GM12865 (cell line): ENCODE results near the gene RET.

Experiments
- DNase-seq: peaks from one replicate; pipeline ENCODE4 v3.0.0; 2010; ENCODE audit warnings: low read depth
- H3K4me3 ChIP-seq: 2 replicates; pipeline ENCODE4 v1.5.1; 2011; ENCODE audit warnings: mild to moderate bottlenecking, low read depth, low read length, control low read depth
- TF ChIP-seq, protein P1 (sequence below): IDR thresholded peaks from 2 replicates; pipeline ENCODE4 v1.5.1; 2011; ENCODE audit warnings: low read length, control low read depth, low read depth, inconsistent platforms; ENCODE audit not compliant: insufficient read depth; ENCODE audit errors: missing control alignments

Gene RET

GRCh38 chr10:43111921-43112607, 35.2 kb downstream of the RET start:
- H3K4me3 ChIP-seq, result no peak overlapping the region
- no peak for DNase-seq
- TF ChIP-seq, protein P1, sequence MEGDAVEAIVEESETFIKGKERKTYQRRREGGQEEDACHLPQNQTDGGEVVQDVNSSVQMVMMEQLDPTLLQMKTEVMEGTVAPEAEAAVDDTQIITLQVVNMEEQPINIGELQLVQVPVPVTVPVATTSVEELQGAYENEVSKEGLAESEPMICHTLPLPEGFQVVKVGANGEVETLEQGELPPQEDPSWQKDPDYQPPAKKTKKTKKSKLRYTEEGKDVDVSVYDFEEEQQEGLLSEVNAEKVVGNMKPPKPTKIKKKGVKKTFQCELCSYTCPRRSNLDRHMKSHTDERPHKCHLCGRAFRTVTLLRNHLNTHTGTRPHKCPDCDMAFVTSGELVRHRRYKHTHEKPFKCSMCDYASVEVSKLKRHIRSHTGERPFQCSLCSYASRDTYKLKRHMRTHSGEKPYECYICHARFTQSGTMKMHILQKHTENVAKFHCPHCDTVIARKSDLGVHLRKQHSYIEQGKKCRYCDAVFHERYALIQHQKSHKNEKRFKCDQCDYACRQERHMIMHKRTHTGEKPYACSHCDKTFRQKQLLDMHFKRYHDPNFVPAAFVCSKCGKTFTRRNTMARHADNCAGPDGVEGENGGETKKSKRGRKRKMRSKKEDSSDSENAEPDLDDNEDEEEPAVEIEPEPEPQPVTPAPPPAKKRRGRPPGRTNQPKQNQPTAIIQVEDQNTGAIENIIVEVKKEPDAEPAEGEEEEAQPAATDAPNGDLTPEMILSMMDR, result no peak

DNA sequence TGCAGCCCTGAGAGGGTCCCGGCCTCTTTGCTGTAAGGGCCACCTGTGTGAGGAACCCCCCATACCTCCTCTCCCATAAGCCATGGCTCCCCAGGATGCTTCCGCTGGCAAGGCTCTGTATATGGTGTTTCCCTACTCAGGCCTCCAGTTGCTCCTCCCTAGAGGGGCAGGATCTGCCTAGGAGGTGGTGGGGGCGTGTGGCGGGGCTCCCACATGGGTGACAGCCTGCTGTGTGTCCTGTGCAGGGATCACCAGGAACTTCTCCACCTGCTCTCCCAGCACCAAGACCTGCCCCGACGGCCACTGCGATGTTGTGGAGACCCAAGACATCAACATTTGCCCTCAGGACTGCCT, 35.7 kb downstream of the RET start:
- TF ChIP-seq, protein P1, result no peak
- DNase-seq, result no peak
- no peak overlapping the region for H3K4me3 ChIP-seq

DNA sequence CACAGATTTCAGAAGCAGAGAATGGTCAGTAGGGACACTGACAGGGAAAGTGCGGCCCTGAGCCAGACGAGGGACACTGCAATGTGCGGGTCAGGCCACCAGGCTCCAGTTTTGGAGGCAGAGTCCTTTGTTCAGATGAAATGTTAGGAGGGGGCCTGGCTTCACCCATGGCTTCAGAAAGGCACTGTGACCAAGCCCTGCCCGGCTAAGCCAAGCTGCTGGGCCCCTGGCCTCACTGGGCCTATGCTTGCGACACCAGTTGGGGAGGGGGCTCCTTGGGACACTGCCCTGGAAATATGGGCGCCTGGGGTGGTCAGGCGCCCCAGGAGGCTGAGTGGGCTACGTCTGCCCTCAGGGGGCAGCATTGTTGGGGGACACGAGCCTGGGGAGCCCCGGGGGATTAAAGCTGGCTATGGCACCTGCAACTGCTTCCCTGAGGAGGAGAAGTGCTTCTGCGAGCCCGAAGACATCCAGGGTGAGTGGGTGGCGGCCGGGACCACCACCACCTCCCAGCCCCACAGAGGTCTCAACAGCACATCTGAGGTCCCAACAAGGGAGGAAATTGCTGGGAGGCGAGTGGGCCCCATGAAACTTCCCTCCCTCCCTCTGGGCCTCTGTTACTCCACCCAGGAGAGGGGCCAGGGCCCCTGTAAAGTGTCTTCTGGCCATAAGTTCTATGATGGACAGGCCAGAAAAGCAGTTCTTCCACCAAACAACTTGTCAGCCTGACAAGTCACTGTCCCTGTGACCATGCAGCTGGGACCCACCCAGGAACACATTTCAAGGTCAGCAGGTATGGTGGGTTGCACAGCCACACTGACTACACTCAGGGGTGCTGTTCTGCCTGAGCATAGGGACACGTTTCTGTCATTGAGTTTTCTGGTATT, 36.6 kb downstream of the RET start:
- TF ChIP-seq, protein P1, result no peak
- no peak overlapping the region for H3K4me3 ChIP-seq

GRCh38 chr10:43114088-43114742, 37.3 kb downstream of the RET start:
- no peak for DNase-seq
- TF ChIP-seq, protein P1, result no peak
- no peak overlapping the region for H3K4me3 ChIP-seq

More for the DNA sequence above, 36.6 kb downstream of the RET start:
- DNase-seq, result no peak

DNA sequence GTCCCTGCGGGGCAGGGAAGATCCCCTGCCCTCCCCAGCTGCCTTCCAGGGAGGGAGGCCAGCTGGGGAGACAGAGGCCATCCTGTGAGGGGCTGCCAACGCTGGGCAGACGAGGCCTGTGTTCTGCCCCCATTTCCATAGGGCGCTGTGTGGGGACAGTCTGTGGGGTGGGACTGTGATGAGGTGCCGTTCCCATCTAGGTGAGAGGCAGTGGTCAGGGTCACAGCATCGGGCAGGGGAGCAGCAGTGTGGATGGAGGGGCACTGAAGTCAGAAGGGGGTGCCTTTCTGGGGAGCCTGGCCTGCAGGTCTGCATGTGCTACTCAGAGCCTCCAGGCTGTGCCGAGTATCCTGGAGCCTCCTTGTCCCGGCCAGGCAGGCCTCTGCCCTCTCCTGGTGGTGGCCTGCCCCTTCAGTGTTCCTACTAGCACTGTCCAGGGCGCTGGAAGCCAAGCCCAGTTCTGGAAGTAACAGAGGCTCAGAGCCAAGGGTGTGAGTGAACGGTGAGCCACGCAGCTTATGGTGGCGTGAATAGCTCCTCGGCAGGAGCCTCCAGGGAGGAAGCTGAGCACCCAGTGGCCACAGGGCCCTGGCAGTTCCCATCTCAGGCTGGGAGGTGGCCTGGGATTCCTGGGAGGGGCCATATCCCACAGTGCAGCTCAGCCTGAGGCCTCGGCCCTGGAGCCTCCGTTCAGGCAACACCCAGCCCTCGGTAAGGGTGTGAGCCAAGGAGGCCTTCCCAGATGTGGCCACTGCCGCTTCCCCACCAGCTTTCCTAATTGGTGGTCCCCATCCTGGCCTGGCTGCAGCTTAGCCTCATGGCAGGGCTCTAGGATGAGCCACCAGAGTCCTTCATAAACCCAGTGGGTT, 38.1 kb downstream of the RET start:
- H3K4me3 ChIP-seq, result no peak overlapping the region
- no peak for DNase-seq
- TF ChIP-seq, protein P1, result no peak

DNA sequence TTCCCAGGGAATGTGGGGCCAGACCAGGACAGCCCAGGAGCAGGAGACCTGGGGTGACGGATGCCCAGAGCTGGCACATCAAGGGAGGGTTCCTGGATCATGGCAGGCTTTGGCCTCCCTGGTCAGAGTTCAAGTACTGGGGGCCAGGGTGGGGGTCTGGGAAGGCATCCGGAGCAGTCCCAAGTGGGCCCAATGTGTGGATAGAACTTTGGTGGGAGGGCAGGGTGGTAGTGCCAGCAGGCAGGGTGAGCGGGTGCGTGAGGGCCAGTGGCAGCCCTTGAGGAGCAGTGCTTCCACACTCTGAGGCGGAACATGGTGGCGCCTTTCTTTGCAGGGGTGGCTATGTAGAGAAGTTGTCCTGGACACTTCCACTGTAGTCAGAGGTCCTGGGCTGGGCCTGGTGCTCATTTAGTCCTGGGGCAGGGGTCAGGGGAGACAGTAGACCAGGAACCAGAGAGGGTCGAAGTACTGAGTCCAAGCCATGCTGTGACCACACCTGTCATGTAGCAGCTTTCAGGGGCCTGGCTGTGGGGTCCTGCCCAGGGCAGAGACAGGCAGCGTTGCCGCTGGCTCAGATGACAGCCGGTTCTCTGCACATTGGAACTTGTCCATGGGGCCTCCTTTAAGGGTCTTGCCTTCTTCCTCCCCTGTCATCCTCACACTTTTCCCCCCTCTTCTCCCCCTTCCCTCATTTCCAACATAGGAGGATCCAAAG, 39.2 kb downstream of the RET start:
- TF ChIP-seq, protein P1, result no peak
- no peak for DNase-seq
- no peak overlapping the region for H3K4me3 ChIP-seq
